Kidney capillary endothelial cell (primary cell): Measurements from ENCODE around the gene HS3ST2.
"Not testable (repeated sequence)": the region's sequence is repeated elsewhere in the genome, so short reads cannot be mapped to it uniquely, and the experiment has no call there.

Experiments used
- DNase-seq: peaks from one replicate; pipeline ENCODE4 v3.0.0-alpha.2; 2018; ENCODE audit warnings: low spot score

HS3ST2 gene

DNA sequence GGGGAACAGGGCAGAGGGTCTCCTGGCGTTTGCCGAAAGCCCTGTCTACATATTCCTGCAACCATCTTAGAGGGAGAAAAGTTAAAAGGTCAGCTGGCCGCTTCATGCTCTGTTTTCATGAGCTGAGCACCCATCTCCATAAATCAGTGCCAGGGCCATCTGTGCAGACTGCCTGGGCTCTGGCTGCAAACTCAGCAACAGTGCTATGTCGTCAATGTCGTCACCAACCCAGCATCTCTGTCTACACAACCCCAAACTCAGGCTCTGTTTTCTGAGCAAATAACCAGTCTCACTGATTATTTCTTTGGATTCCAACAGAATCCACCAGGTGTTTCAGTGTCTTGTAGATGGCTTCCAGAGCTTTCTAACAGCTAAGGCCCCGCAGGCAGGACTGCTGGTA lies 65.0 kb downstream of the HS3ST2 start:
- DNase-seq, result no peak

- DNase-seq, result no peak
Measured at GRCh38 chr16:22879466-22879865, 65.5 kb downstream of the HS3ST2 start.

- no peak for DNase-seq
Measured at GRCh38 chr16:22882981-22883380, 69.0 kb downstream of the HS3ST2 start.

DNA sequence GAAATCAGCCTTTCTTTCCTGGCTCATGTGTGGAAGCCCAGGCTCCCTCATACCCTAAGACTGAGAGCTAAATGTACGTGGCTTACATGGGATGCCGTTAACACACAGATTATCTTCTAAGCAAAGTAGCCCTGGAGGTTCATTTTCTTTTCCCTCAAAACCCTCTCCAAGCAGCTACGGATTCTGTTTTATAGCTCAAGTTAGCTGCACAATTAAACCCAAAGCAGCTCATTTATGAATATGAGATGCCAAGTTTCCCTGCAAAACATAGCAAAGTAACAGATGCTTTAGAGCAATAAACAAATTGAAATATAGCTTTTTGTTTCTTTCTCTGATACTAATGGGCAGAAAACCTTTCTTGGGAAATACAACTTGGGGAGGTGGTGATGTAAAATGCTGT lies 72.0 kb downstream of the HS3ST2 start:
- no peak for DNase-seq

- no peak for DNase-seq
Measured at GRCh38 chr16:22886927-22887326, 73.0 kb downstream of the HS3ST2 start.

- no peak for DNase-seq
Measured at GRCh38 chr16:22887445-22887844, 73.5 kb downstream of the HS3ST2 start.

- no peak for DNase-seq
Measured at GRCh38 chr16:22888791-22889190, 74.8 kb downstream of the HS3ST2 start.

GRCh38 chr16:22890976-22891375 lies 77.0 kb downstream of the HS3ST2 start:
- no peak for DNase-seq

- DNase-seq, result no peak
Measured at GRCh38 chr16:22897184-22897583, 83.2 kb downstream of the HS3ST2 start.

GRCh38 chr16:22898131-22898530 lies 84.2 kb downstream of the HS3ST2 start:
- no peak for DNase-seq

DNA sequence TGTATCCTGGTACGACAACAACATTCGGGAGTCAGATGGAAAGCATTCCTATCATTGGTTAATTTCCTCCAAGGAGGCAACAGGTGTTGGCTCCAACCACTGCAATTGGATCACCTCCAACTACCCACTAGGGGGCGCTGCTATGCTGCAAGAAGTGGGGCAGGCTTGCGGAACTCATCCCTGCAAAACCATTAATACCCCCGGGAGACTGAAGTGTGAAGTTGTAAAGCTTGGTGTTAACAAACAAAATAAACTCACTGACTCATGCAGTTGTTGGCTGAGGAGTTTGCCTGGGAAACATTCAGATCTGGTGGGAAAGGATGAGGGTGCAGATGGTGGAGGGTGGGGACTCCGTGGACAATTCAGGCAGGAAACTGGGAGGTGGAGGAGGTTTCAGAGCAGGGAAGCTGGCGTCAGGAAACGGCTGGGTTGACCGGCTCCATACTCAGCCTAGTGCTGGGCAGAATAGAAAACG lies 84.9 kb downstream of the HS3ST2 start:
- peak; percentile 90 for DNase-seq

DNA sequence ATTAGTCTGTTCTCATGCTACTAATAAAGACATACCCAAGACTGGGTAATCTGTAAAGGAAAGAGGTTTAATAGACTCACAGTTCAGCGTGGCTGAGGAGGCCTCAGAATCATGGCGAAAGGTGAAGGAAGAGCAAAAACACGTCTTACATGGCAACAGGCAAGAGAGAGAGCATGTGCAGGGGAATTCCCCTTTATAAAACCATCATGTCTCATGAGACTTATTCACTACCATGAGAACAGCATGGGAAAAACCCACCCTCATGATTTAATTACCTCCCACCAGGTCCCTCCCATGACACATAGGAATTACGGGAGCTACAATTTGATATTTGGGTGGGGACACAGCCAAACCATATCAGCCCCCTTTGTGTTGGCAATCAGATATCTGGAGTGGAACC lies 85.6 kb downstream of the HS3ST2 start:
- DNase-seq, result not testable (repeated sequence)

- no peak for DNase-seq
Measured at GRCh38 chr16:22900863-22901262, 86.9 kb downstream of the HS3ST2 start.

GRCh38 chr16:22901563-22901962 lies 87.6 kb downstream of the HS3ST2 start:
- no peak for DNase-seq

GRCh38 chr16:22903716-22904115 lies 89.8 kb downstream of the HS3ST2 start:
- DNase-seq, result no peak

- DNase-seq, result no peak
Measured at GRCh38 chr16:22912654-22913053, 98.7 kb downstream of the HS3ST2 start.

- DNase-seq, result no peak
Measured at GRCh38 chr16:22915003-22915402, 101.0 kb downstream of the HS3ST2 start.

- DNase-seq, result no peak
Measured at GRCh38 chr16:22923491-22923890, 109.5 kb downstream of the HS3ST2 start.

DNA sequence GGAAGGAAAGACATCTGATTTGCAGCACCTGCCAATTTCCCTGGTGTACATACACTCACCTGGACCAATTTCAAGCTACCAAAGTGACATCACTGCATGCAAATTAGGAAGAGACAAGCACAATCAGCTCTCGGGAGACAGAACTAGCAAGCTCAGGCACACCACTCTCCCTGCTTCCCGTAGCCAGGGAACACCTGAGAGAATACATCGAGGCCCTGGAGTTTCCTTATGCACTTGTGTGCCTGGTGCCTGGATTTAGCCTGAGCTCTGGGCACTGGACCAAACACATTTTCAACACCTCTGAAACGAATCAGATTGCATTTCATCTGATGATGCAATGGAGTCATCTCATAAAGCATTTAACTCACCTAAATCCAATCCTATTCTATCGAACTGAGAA lies 110.5 kb downstream of the HS3ST2 start:
- no peak for DNase-seq

DNA sequence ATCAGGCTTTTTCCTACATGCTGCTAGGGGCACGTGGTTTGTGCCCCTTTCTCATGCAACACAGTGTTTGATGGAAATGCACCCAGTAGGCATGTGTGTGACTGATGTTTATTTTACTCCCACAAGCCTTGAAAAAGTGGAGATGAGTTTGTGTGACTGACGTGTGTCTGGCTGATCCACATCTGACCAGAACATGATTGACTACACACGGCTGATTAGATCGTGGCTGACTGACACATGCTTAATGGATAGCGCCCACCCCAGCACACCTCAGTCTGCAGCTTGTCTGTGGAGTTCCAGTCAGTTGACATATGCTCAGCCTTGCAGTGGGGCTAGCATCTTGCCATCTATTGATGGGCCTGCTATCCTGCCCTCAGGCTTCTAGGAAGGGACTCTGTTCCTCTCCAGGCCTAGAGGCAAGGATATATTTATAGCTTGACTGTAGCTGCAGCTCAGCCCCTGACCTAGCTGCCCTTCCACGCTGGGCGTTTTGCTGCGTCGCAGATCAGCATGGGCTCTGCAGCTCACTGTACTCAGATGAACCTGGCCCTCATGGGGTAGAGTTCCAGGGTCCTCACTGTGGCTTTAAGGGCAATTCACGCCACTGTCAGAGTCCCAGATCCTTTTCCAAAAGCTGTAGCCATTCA lies 112.3 kb downstream of the HS3ST2 start:
- DNase-seq, result no peak

DNA sequence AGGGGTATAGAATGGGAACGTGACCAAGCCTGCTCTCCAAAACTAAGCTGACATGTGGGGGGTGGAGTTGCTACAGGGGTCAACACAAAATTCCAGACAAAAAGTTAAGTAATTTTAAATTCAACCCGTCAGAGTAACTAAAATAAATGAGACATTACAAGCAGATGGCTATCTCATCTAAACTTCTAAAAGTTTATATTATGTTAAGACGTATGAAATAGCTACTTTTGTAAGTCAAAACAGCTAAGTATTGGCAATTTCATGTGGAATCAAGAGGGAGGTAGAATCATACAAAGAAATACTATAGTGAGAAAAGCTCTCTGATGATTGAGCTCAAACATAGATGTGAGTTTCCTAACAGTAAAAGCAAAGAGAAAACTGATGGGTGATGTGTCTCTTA lies 113.3 kb downstream of the HS3ST2 start:
- no peak for DNase-seq

DNA sequence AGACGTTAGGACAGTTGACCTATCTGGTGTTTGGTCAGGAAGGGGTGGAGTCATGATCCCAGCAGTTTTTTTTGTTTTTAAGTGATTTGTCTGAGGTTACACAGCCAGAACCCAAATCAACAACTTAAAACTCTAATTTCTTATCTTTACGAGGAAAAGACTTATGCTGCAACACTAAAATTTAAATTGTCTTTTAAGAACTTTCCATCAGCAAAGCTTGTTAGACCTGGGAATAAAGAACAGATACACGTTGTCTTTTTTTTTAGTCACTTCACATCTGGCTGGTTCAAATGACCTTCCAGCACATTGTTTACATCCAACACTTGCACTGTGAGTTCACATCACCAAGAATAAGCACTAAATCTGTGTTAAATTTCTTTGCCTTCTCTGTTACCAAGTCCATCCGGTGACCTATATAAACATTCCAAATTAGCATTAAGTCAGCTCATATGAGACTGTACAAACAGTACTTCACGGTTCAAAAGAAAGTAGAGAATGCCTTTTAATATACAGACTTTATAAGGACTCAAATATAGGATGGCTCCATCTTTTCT lies 115.0 kb downstream of the HS3ST2 start:
- DNase-seq, result no peak

- DNase-seq, result no peak
Measured at GRCh38 chr16:22929461-22929860, 115.5 kb downstream of the HS3ST2 start.
